LHCN-M2 (cell line): ENCODE data around the gene CHMP4B. TPM values are rescaled to one million over a fixed set of nuclear protein-coding genes. Genes with fewer than 3 reads are reported as not detected.
A peak's percentile ranks its signal among the peaks of the same experiment; 100 is the strongest.

Source experiments
- DNase-seq: peaks from one replicate; pipeline ENCODE4 v3.0.0-alpha.2; 2012; ENCODE audit warnings: low read depth
- total RNA-seq: library from RNA; depleted of rRNA; stranded (reverse); fragments of >200 nt; gene quantifications from 2 replicates; pipeline ENCODE4 v1.2.3, GENCODE V29; 2014

CHMP4B gene
- total RNA-seq, 1 experiment from 2014 or later, result 52.2 TPM

DNA sequence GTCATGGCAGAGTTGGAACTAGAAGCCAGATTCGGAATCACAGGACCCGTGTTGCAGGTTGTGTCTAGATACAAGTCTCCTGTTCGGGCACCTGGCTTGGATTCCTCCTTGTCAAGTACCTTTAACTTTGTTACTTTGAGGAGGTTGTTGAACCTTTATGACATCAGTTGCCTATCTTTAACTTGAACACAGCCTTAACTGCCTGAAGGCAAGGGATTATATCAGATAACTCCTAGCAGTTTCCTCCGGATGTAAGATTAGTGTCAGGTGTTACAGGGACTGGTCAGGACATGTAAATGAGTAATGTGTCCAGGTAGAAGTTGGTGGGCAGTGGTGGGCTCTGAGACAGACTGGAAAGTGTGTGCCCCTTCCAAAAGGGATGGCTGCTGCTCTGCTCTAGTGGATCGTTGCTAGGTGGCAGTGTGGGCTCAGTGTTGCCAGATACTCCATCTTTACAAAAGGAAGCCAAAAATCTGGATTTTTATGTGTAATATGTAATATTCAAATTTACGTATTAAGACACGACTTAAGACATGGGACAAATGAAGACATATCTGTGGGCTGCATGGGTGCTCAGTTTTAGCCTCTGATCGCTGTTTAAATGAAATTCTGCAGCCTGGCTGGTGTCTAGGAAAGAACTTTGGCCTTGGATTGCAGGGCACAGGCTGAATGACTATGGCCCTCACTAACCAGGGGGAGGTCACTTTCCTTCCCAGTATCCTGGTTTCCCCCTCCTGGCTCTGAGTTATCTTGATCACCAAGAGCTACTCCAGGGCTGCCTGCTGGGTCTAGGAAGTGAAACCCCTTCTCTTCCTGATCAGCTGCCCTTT, 27.1 kb downstream of the CHMP4B start:
- DNase-seq, result no peak

DNA sequence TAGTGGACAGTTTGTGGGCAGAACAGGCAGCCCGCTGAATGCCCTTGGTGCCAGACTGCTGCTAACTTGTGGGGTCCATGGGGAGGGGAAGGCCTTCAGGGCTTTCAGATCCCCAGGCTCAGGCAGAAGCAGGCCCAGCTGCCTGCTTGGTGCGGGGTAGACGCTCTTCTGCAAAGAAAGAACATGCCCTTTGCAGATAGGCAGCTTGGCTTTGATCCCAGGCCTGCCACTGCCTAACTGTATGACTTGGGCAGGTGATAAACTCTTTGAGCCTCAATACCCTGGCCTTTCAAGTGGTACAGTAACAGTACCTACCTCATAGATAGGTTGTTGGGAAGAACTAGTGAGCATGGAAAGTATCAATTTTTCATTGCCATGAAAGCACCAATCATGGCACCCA, 28.4 kb downstream of the CHMP4B start:
- no peak for DNase-seq

DNA sequence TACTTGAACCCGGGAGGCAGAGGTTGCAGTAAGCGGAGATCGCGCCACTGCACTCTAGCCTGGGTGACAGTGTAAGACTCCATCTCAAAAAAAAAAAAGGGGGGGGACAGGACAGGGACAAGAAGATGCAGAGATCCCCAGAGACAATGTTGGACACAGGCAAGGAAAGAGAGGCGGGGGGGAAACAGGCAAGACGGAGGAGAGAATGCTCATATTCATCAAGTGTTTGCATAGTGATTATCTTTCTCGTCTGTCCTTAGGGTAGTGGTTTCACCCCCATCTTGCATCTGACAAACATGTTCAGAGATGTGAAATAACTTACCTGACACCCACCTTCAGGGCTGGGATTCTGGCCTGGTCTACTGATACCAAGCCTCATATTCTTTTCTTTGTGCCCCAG, 29.0 kb downstream of the CHMP4B start:
- DNase-seq, result no peak

- DNase-seq, result no peak
Measured at GRCh38 chr20:33840759-33841435, 29.7 kb downstream of the CHMP4B start.

DNA sequence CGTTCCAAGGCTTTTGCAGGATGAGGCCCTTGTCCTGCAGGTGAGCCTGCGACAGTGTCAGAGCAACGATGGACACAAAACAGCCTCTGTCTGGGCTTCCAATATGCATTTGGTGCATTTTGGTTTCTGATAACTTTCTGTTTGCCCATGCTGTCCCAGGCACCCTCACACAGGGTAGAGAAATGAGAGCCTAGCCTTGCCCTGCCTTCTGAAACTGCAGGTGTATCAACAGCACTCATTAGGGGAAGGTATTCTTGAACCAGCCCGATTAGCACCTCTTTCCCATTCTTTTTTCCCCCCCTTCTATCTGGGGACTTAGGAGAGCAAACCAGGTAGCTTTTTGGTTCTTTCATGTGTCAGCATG, 30.3 kb downstream of the CHMP4B start:
- no peak for DNase-seq

GRCh38 chr20:33842346-33842745, 31.2 kb downstream of the CHMP4B start:
- DNase-seq, result no peak

- no peak for DNase-seq
Measured at GRCh38 chr20:33843050-33843449, 31.9 kb downstream of the CHMP4B start.

DNA sequence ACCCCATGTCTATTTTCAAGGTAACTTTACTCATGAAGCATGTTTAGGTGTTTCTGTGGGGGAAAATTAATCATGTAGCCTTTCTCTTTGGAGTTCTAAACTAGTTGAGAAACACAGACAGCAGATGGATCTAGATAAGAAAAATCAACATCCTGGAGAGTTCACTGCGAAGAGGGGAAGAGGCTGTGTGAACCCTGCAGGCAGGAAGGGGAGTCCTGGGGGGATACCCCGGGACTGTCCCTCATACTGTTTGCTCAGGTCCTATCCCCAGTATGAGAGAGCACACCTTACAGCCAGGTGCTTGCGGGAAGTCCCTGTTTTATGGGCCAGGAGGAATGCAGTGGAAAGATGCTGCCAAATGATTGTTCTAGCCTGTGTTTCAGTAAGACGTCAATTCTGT, 32.7 kb downstream of the CHMP4B start:
- no peak for DNase-seq

DNA sequence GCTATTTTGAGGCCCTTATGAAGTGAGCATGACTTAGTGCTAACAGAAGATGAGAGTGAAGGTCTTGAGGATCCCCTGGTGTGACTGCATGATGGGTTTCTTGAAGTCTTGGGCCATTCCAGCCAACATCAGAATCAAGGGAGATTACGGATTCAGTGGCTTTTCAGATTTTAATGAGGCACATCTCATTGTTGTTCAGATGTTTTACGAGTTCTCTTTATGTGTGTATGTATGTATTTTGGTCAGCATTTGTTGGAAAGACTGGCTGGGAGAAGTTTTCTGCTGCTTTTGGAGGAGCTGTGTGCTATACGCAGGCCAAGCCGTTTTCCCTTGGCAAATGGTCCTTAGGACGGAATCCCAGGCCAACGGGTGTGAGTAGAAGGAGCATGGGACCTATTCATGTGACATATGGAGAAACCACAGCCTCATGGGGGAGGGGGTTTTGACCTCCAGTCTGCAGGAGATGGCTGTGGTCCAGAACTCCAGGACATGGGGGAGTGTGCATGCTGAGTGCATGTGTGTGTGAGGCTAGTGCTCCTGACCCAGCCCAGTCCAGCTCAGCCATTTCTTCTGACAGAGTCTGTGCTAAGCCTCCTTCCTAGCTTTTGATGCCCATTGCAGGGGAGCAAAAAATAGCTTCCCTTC, 35.3 kb downstream of the CHMP4B start:
- peak; percentile 29 for DNase-seq

DNA sequence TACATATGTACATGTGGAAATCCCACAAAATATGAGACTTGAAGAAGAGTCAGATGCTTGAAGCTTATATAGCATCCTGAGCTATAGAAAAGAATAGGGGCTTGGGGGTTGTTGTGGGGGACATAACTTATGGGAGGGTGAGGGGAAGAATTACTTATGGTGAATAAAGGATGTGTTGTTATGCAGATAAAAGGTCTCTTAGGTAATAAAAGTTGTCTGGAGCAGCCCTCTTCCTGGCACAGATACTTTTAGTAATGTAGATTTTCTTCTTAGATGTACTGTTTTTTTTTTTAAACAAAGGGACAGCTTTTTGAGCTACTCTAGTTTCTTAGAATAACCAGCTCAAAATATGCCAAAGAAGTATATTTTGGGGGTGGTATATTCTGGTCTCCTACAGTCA, 35.9 kb downstream of the CHMP4B start:
- no peak for DNase-seq

DNA sequence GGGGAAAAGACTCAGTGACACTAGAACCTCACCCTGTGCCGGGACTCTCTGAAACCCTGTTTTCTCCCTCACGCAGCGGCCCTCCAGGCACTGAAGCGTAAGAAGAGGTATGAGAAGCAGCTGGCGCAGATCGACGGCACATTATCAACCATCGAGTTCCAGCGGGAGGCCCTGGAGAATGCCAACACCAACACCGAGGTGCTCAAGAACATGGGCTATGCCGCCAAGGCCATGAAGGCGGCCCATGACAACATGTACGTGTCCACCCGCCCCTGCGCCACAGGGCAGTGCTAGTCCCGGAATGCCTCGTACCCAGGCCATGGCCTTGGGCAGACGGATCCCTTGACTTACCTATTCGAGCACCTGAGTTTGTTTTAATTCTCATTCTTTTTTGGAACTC, 37.2 kb downstream of the CHMP4B start:
- no peak for DNase-seq

DNA sequence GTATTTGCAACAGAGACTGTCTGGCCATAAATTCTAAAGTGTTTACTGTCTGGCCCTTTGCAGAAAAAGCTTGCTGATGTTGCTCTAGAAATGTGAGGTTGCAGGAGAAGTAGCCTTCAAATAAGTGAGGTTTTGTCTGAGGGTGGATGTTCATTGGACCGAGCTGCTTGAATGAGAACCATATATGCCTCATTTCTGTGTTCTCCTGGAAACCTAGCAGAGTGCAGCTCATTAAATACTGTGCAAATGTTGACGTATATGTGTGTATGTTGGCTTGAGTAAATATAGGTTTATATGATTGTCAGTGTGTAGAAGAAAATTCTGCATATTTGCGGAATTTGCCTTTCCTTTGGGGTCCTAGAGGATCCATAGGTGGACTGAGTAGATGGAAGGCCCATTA, 39.0 kb downstream of the CHMP4B start:
- no peak for DNase-seq

GRCh38 chr20:33851842-33852466, 40.8 kb downstream of the CHMP4B start:
- no peak for DNase-seq

DNA sequence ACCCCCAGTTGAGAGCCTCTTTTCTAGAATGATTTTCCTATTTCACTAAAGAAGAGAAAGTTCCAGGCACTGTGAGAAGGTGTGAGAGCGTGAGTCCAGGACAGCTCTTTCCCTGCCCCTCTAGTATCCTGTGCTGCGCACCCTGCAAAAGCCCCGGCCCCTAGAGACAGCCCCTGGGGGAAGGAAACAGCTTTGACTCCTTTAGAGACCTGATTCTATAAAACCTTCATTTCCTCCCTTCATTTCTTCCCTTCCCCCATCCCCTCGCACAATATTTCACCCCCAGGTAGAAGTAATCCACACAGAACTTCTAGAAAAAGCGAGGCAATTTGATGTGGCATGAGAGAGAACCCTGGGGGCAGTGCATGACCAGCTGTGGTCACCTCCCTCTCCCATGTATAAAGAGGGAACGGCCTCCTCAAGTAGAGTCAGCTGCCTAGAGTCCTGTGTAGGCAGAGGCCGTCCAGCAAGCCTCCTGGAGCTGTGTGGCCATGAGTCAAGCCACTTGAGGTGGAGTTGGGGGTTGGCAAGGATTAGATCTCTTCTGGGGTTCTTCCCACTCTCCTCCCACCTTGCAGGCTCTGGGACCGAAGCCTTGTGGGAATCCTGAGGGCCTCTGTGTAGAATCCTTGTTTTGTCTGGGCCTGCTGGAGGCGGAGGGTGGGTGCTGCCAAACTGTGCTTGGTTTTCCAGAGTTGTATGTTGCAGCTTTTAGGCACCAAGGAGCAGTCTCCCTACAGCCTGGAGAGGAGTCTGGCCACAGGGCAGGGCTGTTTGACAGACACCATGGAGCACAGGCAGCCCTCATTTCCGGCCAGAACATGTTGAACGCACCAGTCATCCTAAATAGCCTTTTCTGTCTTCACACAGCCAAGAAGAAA, 41.7 kb downstream of the CHMP4B start:
- DNase-seq, result no peak

- DNase-seq, result no peak
Measured at GRCh38 chr20:33853507-33853813, 42.3 kb downstream of the CHMP4B start.

- DNase-seq, result no peak
Measured at GRCh38 chr20:33857722-33858563, 46.8 kb downstream of the CHMP4B start.

- DNase-seq, result no peak
Measured at GRCh38 chr20:33858666-33859065, 47.5 kb downstream of the CHMP4B start.

GRCh38 chr20:33859157-33859695, 48.1 kb downstream of the CHMP4B start:
- DNase-seq, result no peak

GRCh38 chr20:33859751-33860150, 48.6 kb downstream of the CHMP4B start:
- DNase-seq, result no peak

- no peak for DNase-seq
Measured at GRCh38 chr20:33861458-33861857, 50.3 kb downstream of the CHMP4B start.
